GM23338 (cell line): ENCODE results near the gene HS6ST3. TPM values are rescaled to one million over a fixed set of nuclear protein-coding genes. Genes with fewer than 3 reads are reported as not detected.

Source experiments
- ATAC-seq: fragments of 200-7000 bp; cut with Tn5 transposase; 3 replicates; pipeline ENCODE4 v1.9.1; 2020
- DNase-seq: peaks from one replicate; pipeline ENCODE4 v3.0.0-alpha.2; 2015; ENCODE audit warnings: low spot score
- H2AFZ ChIP-seq: fragments of 200-600 bp; sonication (generic); 2 replicates; pipeline ENCODE4 v1.8.0; 2016; ENCODE audit warnings: antibody characterized with exemption, mild to moderate bottlenecking, moderate library complexity
- H3F3A ChIP-seq: fragments of 200-600 bp; sonication (generic); replicated peaks from 2 replicates; pipeline ENCODE4 v1.8.0; 2017; ENCODE audit warnings: antibody characterized with exemption, mixed run types, low read depth
- H3K27ac ChIP-seq: fragments of 200-600 bp; sonication (generic); 2 replicates; pipeline ENCODE4 v1.6.1; 2016; ENCODE audit warnings: low read depth
- H3K27me3 ChIP-seq: fragments of 200-600 bp; sonication (generic); 2 replicates; pipeline ENCODE4 v1.8.0; 2016; ENCODE audit warnings: mild to moderate bottlenecking, mixed run types, moderate library complexity; ENCODE audit not compliant: insufficient read depth
- H3K36me3 ChIP-seq: fragments of 200-600 bp; sonication (generic); 2 replicates; pipeline ENCODE4 v1.8.0; 2016; ENCODE audit warnings: mild to moderate bottlenecking; ENCODE audit not compliant: insufficient read depth
- H3K4me1 ChIP-seq: fragments of 200-600 bp; sonication (generic); 2 replicates; pipeline ENCODE4 v1.8.0; 2016; ENCODE audit warnings: mild to moderate bottlenecking, moderate library complexity; ENCODE audit not compliant: insufficient read depth
- H3K4me2 ChIP-seq: fragments of 200-600 bp; sonication (generic); 2 replicates; pipeline ENCODE4 v1.7.1; 2017; ENCODE audit warnings: mixed run types
- H3K4me3 ChIP-seq: fragments of 200-600 bp; sonication (generic); 2 replicates; pipeline ENCODE4 v1.6.1; 2016; ENCODE audit warnings: mixed run types
- H3K79me2 ChIP-seq: fragments of 200-600 bp; sonication (generic); replicated peaks from 2 replicates; pipeline ENCODE4 v1.8.0; 2017; ENCODE audit warnings: mild to moderate bottlenecking; ENCODE audit not compliant: insufficient read depth
- H3K9me2 ChIP-seq: fragments of 200-600 bp; sonication (generic); 2 replicates; pipeline ENCODE4 v1.8.0; 2017; ENCODE audit not compliant: insufficient read depth
- H4K20me1 ChIP-seq: fragments of 200-600 bp; sonication (generic); replicated peaks from 2 replicates; pipeline ENCODE4 v1.8.0; 2017; ENCODE audit warnings: mild to moderate bottlenecking; ENCODE audit not compliant: insufficient read depth
- H3K27ac Mint-ChIP-seq: 2 replicates; pipeline ENCODE4 v1.8.0; 2020; ENCODE audit warnings: inconsistent platforms, mild to moderate bottlenecking, moderate library complexity, mixed read lengths
- H3K27me3 Mint-ChIP-seq: 3 replicates; pipeline ENCODE4 v1.8.0; 2022; ENCODE audit warnings: low read depth, mild to moderate bottlenecking, moderate library complexity, mixed read lengths, inconsistent platforms; ENCODE audit not compliant: insufficient read depth, poor library complexity
- H3K36me3 Mint-ChIP-seq: 3 replicates; pipeline ENCODE4 v1.8.0; 2021; ENCODE audit warnings: low read depth, mild to moderate bottlenecking, inconsistent platforms, moderate library complexity, mixed read lengths
- H3K4me1 Mint-ChIP-seq: 3 replicates; pipeline ENCODE4 v1.8.0; 2020; ENCODE audit warnings: mild to moderate bottlenecking, inconsistent platforms, mixed read lengths
- H3K4me3 Mint-ChIP-seq: 3 replicates; pipeline ENCODE4 v1.8.0; 2021; ENCODE audit warnings: moderate library complexity, mild to moderate bottlenecking, inconsistent platforms, mixed read lengths
- H3K9me3 Mint-ChIP-seq: 3 replicates; pipeline ENCODE4 v1.8.0; 2020; ENCODE audit warnings: moderate library complexity, mild to moderate bottlenecking, inconsistent platforms, mixed read lengths
- CREB1 ChIP-seq: fragments of 250-450 bp; sonication (Bioruptor Pico); IDR thresholded peaks from 2 replicates; pipeline ENCODE4 v1.5.0; 2020; ENCODE audit warnings: low read depth, mild to moderate bottlenecking, moderate library complexity
- EZH2 ChIP-seq: fragments of 200-600 bp; sonication (generic); IDR thresholded peaks from one replicate; pipeline ENCODE4 v1.8.0; 2017; ENCODE audit warnings: antibody characterized with exemption, mild to moderate bottlenecking, low read depth; ENCODE audit not compliant: unreplicated experiment
- EZH2phosphoT487 ChIP-seq: fragments of 200-600 bp; sonication (generic); IDR thresholded peaks from one replicate; pipeline ENCODE4 v1.8.1; 2018; ENCODE audit warnings: antibody characterized with exemption; ENCODE audit not compliant: unreplicated experiment
- JUNB ChIP-seq: IDR thresholded peaks from one replicate; pipeline ENCODE4 v1.6.1; 2016; ENCODE audit warnings: antibody characterized with exemption; ENCODE audit not compliant: unreplicated experiment
- NANOG ChIP-seq: IDR thresholded peaks from 2 replicates; pipeline ENCODE4 v1.6.1; 2016; ENCODE audit warnings: antibody characterized with exemption, borderline replicate concordance
- POLR2AphosphoS5 ChIP-seq: IDR thresholded peaks from 2 replicates; pipeline ENCODE4 v1.6.1; 2016; ENCODE audit warnings: antibody characterized with exemption, low read depth
- STAT1 ChIP-seq: IDR thresholded peaks from one replicate; pipeline ENCODE4 v1.6.1; 2016; ENCODE audit warnings: antibody characterized with exemption; ENCODE audit not compliant: unreplicated experiment
- ZNF114 ChIP-seq: fragments of 250-450 bp; sonication (Bioruptor Pico); IDR thresholded peaks from 2 replicates; pipeline ENCODE4 v1.5.0; 2020; ENCODE audit warnings: mild to moderate bottlenecking, moderate library complexity
- ZNF331 ChIP-seq: fragments of 250-450 bp; sonication (Bioruptor Pico); IDR thresholded peaks from 2 replicates; pipeline ENCODE4 v1.5.0; 2020; ENCODE audit warnings: low read depth, mild to moderate bottlenecking, moderate library complexity
- polyA plus RNA-seq: library from polyadenylated mRNA; unstranded; fragments of >200 nt; fragmentation: Nextera tagmentation; extraction: Ambion mirVana; gene quantifications from 2 replicates; pipeline ENCODE4 v1.2.1, GENCODE V29; 2016
- total RNA-seq: library from RNA; depleted of rRNA; stranded (reverse); fragments of >200 nt; shearing (Covaris generic); gene quantifications from 2 replicates; pipeline ENCODE4 v1.2.3, GENCODE V29; 2014
- TF ChIP-seq, protein P1 (sequence below): fragments of 250-450 bp; sonication (Bioruptor Pico); IDR thresholded peaks from 2 replicates; pipeline ENCODE4 v1.5.0; 2020; ENCODE audit warnings: mild to moderate bottlenecking, moderate library complexity
- TF ChIP-seq, protein P2 (sequence below): IDR thresholded peaks from 2 replicates; pipeline ENCODE4 v1.6.1; 2016; ENCODE audit warnings: antibody characterized with exemption
- TF ChIP-seq, protein P3 (sequence below), 2 experiments: fragments of 200-600 bp in 1 of 2; sonication (generic) in 1 of 2; conservative IDR thresholded peaks; 2 replicates each; pipeline versions ENCODE4 v1.5.1 to v1.6.1; 2016 to 2017; ENCODE audit warnings: antibody characterized with exemption in 2 of 2, low read depth in 2 of 2, mild to moderate bottlenecking in 2 of 2, moderate library complexity in 1 of 2

Gene HS6ST3
- total and polyA plus RNA-seq, 2 experiments from 2014 or later = 0.52 to 0.80 TPM

DNA sequence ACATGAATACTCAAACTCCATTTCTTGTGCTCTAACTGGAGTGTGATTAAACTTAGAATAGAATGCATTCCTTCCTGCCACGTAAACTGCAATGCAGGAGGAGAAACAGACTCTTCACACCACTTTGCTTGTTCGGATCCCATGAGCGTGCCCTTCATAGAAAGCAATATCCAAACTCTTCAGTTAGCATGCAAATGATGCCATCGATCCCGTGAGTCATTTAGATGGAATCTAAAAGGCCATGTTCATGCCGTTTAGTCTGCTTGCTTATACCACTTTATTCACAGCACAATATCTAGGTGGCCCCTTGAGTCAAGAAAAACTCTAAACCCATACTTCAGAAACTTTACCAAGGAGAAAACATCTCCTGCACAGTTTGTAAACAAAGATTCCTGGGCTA, 678.6 kb downstream of the HS6ST3 start:
- H4K20me1 ChIP-seq = no peaks in the 10 kb centered on the region
- H3K27me3 ChIP-seq = no peaks in the 10 kb centered on the region
- Mint-ChIP-seq H3K4me1 (peaks cover 43% of the 10 kb centered on the region), H3K4me3 (no peak overlapping the region), H3K9me3 (no peaks in the 10 kb centered on the region), H3K36me3 (no peaks in the 10 kb centered on the region), H3K27ac (0 out of 2 replicates have a peak overlapping the region, but pooled peaks have one; percentile 43), H3K27me3 (peaks cover 2% of the 10 kb centered on the region)
- TF ChIP-seq NANOG = no peak
- no peak for TF ChIP-seq JUNB
- TF ChIP-seq, protein P1, sequence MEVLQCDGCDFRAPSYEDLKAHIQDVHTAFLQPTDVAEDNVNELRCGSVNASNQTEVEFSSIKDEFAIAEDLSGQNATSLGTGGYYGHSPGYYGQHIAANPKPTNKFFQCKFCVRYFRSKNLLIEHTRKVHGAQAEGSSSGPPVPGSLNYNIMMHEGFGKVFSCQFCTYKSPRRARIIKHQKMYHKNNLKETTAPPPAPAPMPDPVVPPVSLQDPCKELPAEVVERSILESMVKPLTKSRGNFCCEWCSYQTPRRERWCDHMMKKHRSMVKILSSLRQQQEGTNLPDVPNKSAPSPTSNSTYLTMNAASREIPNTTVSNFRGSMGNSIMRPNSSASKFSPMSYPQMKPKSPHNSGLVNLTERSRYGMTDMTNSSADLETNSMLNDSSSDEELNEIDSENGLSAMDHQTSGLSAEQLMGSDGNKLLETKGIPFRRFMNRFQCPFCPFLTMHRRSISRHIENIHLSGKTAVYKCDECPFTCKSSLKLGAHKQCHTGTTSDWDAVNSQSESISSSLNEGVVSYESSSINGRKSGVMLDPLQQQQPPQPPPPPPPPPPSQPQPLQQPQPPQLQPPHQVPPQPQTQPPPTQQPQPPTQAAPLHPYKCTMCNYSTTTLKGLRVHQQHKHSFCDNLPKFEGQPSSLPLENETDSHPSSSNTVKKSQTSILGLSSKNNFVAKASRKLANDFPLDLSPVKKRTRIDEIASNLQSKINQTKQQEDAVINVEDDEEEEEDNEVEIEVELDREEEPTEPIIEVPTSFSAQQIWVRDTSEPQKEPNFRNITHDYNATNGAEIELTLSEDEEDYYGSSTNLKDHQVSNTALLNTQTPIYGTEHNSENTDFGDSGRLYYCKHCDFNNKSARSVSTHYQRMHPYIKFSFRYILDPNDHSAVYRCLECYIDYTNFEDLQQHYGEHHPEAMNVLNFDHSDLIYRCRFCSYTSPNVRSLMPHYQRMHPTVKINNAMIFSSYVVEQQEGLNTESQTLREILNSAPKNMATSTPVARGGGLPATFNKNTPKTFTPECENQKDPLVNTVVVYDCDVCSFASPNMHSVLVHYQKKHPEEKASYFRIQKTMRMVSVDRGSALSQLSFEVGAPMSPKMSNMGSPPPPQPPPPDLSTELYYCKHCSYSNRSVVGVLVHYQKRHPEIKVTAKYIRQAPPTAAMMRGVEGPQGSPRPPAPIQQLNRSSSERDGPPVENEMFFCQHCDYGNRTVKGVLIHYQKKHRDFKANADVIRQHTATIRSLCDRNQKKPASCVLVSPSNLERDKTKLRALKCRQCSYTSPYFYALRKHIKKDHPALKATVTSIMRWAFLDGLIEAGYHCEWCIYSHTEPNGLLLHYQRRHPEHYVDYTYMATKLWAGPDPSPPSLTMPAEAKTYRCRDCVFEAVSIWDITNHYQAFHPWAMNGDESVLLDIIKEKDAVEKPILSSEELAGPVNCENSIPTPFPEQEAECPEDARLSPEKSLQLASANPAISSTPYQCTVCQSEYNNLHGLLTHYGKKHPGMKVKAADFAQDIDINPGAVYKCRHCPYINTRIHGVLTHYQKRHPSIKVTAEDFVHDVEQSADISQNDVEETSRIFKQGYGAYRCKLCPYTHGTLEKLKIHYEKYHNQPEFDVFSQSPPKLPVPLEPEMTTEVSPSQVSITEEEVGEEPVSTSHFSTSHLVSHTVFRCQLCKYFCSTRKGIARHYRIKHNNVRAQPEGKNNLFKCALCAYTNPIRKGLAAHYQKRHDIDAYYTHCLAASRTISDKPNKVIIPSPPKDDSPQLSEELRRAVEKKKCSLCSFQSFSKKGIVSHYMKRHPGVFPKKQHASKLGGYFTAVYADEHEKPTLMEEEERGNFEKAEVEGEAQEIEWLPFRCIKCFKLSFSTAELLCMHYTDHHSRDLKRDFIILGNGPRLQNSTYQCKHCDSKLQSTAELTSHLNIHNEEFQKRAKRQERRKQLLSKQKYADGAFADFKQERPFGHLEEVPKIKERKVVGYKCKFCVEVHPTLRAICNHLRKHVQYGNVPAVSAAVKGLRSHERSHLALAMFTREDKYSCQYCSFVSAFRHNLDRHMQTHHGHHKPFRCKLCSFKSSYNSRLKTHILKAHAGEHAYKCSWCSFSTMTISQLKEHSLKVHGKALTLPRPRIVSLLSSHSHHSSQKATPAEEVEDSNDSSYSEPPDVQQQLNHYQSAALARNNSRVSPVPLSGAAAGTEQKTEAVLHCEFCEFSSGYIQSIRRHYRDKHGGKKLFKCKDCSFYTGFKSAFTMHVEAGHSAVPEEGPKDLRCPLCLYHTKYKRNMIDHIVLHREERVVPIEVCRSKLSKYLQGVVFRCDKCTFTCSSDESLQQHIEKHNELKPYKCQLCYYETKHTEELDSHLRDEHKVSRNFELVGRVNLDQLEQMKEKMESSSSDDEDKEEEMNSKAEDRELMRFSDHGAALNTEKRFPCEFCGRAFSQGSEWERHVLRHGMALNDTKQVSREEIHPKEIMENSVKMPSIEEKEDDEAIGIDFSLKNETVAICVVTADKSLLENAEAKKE (CRISPR knock-in tag) = no peak
- TF ChIP-seq, protein P2, sequence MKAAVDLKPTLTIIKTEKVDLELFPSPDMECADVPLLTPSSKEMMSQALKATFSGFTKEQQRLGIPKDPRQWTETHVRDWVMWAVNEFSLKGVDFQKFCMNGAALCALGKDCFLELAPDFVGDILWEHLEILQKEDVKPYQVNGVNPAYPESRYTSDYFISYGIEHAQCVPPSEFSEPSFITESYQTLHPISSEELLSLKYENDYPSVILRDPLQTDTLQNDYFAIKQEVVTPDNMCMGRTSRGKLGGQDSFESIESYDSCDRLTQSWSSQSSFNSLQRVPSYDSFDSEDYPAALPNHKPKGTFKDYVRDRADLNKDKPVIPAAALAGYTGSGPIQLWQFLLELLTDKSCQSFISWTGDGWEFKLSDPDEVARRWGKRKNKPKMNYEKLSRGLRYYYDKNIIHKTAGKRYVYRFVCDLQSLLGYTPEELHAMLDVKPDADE = no peak
- no peak for TF ChIP-seq EZH2
- TF ChIP-seq STAT1 = no peak
- no peak for TF ChIP-seq ZNF331
- TF ChIP-seq POLR2AphosphoS5 = no peak
- TF ChIP-seq, protein P3, sequence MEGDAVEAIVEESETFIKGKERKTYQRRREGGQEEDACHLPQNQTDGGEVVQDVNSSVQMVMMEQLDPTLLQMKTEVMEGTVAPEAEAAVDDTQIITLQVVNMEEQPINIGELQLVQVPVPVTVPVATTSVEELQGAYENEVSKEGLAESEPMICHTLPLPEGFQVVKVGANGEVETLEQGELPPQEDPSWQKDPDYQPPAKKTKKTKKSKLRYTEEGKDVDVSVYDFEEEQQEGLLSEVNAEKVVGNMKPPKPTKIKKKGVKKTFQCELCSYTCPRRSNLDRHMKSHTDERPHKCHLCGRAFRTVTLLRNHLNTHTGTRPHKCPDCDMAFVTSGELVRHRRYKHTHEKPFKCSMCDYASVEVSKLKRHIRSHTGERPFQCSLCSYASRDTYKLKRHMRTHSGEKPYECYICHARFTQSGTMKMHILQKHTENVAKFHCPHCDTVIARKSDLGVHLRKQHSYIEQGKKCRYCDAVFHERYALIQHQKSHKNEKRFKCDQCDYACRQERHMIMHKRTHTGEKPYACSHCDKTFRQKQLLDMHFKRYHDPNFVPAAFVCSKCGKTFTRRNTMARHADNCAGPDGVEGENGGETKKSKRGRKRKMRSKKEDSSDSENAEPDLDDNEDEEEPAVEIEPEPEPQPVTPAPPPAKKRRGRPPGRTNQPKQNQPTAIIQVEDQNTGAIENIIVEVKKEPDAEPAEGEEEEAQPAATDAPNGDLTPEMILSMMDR (conservative IDR thresholded peaks at IDR 0.05; ENCODE audit: low read depth in 2 of 2) = no peak
- no peak for TF ChIP-seq EZH2phosphoT487
- no peak for TF ChIP-seq CREB1 (CRISPR knock-in tag)
- TF ChIP-seq ZNF114 (CRISPR knock-in tag) = no peak
- H3K79me2 ChIP-seq = no peaks in the 10 kb centered on the region
- no peak overlapping the region for H3K27ac ChIP-seq
- peak overlapping the region; percentile 44; the same call in 1 of the 2 replicates for H2AFZ ChIP-seq
- ATAC-seq = no peak
- H3K4me1 ChIP-seq = peaks cover 56% of the 10 kb centered on the region
- H3K36me3 ChIP-seq = no peaks in the 10 kb centered on the region
- H3K4me3 ChIP-seq = no peak overlapping the region
- DNase-seq = no peak
- H3K9me2 ChIP-seq = no peaks in the 10 kb centered on the region
- H3F3A ChIP-seq = no peaks in the 10 kb centered on the region
- H3K4me2 ChIP-seq = 0 out of 2 replicates have a peak overlapping the region, but pooled peaks have one; percentile 33
